K562 (cell line): ENCODE data around the gene MEI4. TPM values are rescaled to one million over a fixed set of nuclear protein-coding genes. Genes with fewer than 3 reads are reported as not detected.

ENCODE experiments used
- ATAC-seq: fragments of 200-7000 bp; cut with Tn5 transposase; 3 replicates; pipeline ENCODE4 v1.9.1; 2020; ENCODE audit warnings: moderate library complexity
- BruUV-seq: library from RNA; stranded (reverse); fragments of 400-500 nt; replicated peaks from 2 replicates; lab custom pipeline; 2021; lab: Mats Ljungman, UMichigan
- CTCF ChIA-PET: fragments of 300-600 bp; formaldehyde crosslinking; extraction: SDS; loops from one replicate; lab custom pipeline; 2021; ENCODE audit warnings: low intra/inter-chr PET ratio; lab: Yijun Ruan, JAX
- POLR2A ChIA-PET: fragments of 300-600, 350-650 bp; sonication (Branson Sonifier 250); formaldehyde crosslinking; extraction: SDS; loops from one replicate; lab custom pipeline; 2021; ENCODE audit warnings: antibody characterized with exemption, inconsistent platforms; lab: Yijun Ruan, JAX
- DNase-seq, 4 experiments: peaks; one replicate each; pipeline versions ENCODE4 v3.0.0 to v3.0.0-alpha.2; 2011 to 2018; ENCODE audit warnings: low spot score in 3 of 4, mixed read lengths in 3 of 4; ENCODE audit errors: extremely low read depth in 1 of 4
- FAIRE-seq: peaks from 2 replicates; lab custom pipeline; 2011; peaks lifted over from hg19 to GRCh38; lab: Jason Lieb, UNC
- H2AFZ ChIP-seq: 2 replicates; pipeline ENCODE4 v1.6.0; 2011; ENCODE audit warnings: low read depth, low read length, control low read depth, inconsistent platforms
- H3K27ac ChIP-seq: fragments of 200-600 bp; 3 replicates; pipeline ENCODE4 v1.8.0; 2011; ENCODE audit warnings: low read depth, mild to moderate bottlenecking, control low read depth, inconsistent platforms, low read length, moderate library complexity, mixed read lengths; ENCODE audit errors: extremely low read depth
- H3K27me3 ChIP-seq, 2 experiments: fragments of 300-600 bp in 1 of 2; 2 replicates in 1 of 2; 3 replicates in 1 of 2; pipeline versions ENCODE4 v1.6.0 to v1.8.0; 2011; ENCODE audit warnings: inconsistent platforms in 2 of 2, low read length in 2 of 2, mild to moderate bottlenecking in 1 of 2, mixed read lengths in 1 of 2, moderate library complexity in 1 of 2; ENCODE audit not compliant: control insufficient read depth in 2 of 2, insufficient read depth in 2 of 2
- H3K36me3 ChIP-seq: fragments of 300-600 bp; 3 replicates; pipeline ENCODE4 v1.8.0; 2011; ENCODE audit warnings: mild to moderate bottlenecking, low read length, inconsistent platforms; ENCODE audit not compliant: control insufficient read depth, insufficient read depth
- H3K4me1 ChIP-seq, 2 experiments: fragments of 200-600 bp in 1 of 2; replicated peaks in 1 of 2; 2 replicates in 1 of 2; 3 replicates in 1 of 2; pipeline versions ENCODE4 v1.5.1 to v1.8.0; 2011; ENCODE audit warnings: inconsistent platforms in 2 of 2, low read length in 2 of 2, mild to moderate bottlenecking in 1 of 2, mixed read lengths in 1 of 2, moderate library complexity in 1 of 2; ENCODE audit not compliant: control insufficient read depth in 2 of 2, insufficient read depth in 2 of 2
- H3K4me2 ChIP-seq: 2 replicates; pipeline ENCODE4 v1.6.1; 2011; ENCODE audit warnings: low read length, control low read depth, inconsistent platforms, mixed read lengths; ENCODE audit not compliant: insufficient read depth
- H3K4me3 ChIP-seq: fragments of 200-600 bp; sonication (generic), shearing (Covaris generic); 2 replicates; pipeline ENCODE4 v1.5.1; 2016; ENCODE audit warnings: control low read depth, inconsistent platforms
- H3K79me2 ChIP-seq: fragments of 200-600 bp; 3 replicates; pipeline ENCODE4 v1.8.0; 2011; ENCODE audit warnings: low read length, inconsistent platforms; ENCODE audit not compliant: control insufficient read depth, insufficient read depth
- H3K9ac ChIP-seq, 2 experiments: 2 replicates each; pipeline versions ENCODE4 v1.6.0 to v1.6.1; 2011; ENCODE audit warnings: low read depth in 2 of 2, low read length in 2 of 2, control low read depth in 1 of 2, inconsistent platforms in 1 of 2, mild to moderate bottlenecking in 1 of 2, mixed read lengths in 1 of 2; ENCODE audit not compliant: insufficient read depth in 1 of 2
- H3K9me1 ChIP-seq: one replicate; pipeline ENCODE4 v1.6.0; 2011; ENCODE audit warnings: inconsistent platforms, mild to moderate bottlenecking, low read length, moderate library complexity; ENCODE audit not compliant: control insufficient read depth, insufficient read depth
- H3K9me3 ChIP-seq: replicated peaks from 2 replicates; pipeline ENCODE4 v1.5.1; 2011; ENCODE audit warnings: low read depth, low read length, inconsistent platforms; ENCODE audit not compliant: control insufficient read depth, insufficient read depth
- H4K20me1 ChIP-seq: replicated peaks from 2 replicates; pipeline ENCODE4 v1.6.1; 2011; ENCODE audit warnings: low read length, inconsistent platforms, mixed read lengths; ENCODE audit not compliant: control insufficient read depth, insufficient read depth
- ADNP ChIP-seq: fragments of 200-800 bp; sonication (Bioruptor generic); IDR thresholded peaks from 2 replicates; pipeline ENCODE4 v1.6.1; 2016; ENCODE audit warnings: missing genetic modification characterization, missing compliant biosample characterization
- CBFA2T3 ChIP-seq: fragments of 450-650 bp; IDR thresholded peaks from 2 replicates; pipeline ENCODE4 v1.6.1; 2017
- CBX8 ChIP-seq: fragments of 200-600 bp; sonication (generic); IDR thresholded peaks from 2 replicates; pipeline ENCODE4 v1.6.1; 2012; ENCODE audit warnings: borderline replicate concordance, mixed run types, low read depth, mild to moderate bottlenecking, moderate library complexity, mixed read lengths, low read length, control low read depth, inconsistent platforms; ENCODE audit not compliant: poor library complexity, severe bottlenecking; ENCODE audit errors: extremely low read depth
- DMBX1 ChIP-seq: fragments of 250-450 bp; sonication (Bioruptor Pico); IDR thresholded peaks from 2 replicates; pipeline ENCODE4 v1.8.0; 2022; ENCODE audit warnings: inconsistent platforms, mild to moderate bottlenecking, moderate library complexity, borderline replicate concordance
- KDM2B ChIP-seq: fragments of 250-450 bp; sonication (Bioruptor Pico); IDR thresholded peaks from 2 replicates; pipeline ENCODE4 v1.8.0; 2021; ENCODE audit warnings: mild to moderate bottlenecking, moderate library complexity
- KLF6 ChIP-seq: fragments of 250-450 bp; sonication (Bioruptor Pico); IDR thresholded peaks from 2 replicates; pipeline ENCODE4 v1.4.0; 2020; ENCODE audit warnings: mild to moderate bottlenecking, moderate library complexity, borderline replicate concordance
- PRMT5 ChIP-seq: sonication (generic); formaldehyde crosslinking; IDR thresholded peaks from 2 replicates; pipeline ENCODE4 v1.5.0; 2020; ENCODE audit warnings: missing genetic modification reagents
- SAFB2 ChIP-seq: fragments of 200-400 bp; formaldehyde crosslinking; IDR thresholded peaks from 2 replicates; pipeline ENCODE4 v1.6.1; 2018; ENCODE audit warnings: borderline replicate concordance, low read length, low read depth, moderate library complexity; ENCODE audit not compliant: severe bottlenecking
- TAF7 ChIP-seq: fragments of 450-650 bp; IDR thresholded peaks from 2 replicates; pipeline ENCODE4 v1.6.1; 2016; ENCODE audit warnings: missing genetic modification characterization, missing compliant biosample characterization
- TARDBP ChIP-seq: fragments of 450-650 bp; IDR thresholded peaks from 2 replicates; pipeline ENCODE4 v1.6.1; 2016
- WGBS: fragments of 100-300 bp; shearing (Covaris generic); methylation state at CpG from one replicate; pipeline ENCODE4 v1.1.6; 2016; ENCODE audit warnings: low coverage, mixed read lengths; ENCODE audit not compliant: insufficient coverage; ENCODE audit errors: missing lambda C conversion rate; 5-methylcytosine and 5-hydroxymethylcytosine counted together
- in situ Hi-C: fragments of 300-500 bp; cut with MboI; formaldehyde crosslinking; loops from 4 replicates; pipeline ENCODE4 v1.15.0; 2018; ENCODE audit warnings: inconsistent platforms, mixed read lengths
- intact Hi-C: fragments of 100-400 bp; cut with micrococcal nuclease; formaldehyde crosslinking; loops from 2 replicates; pipeline ENCODE4 v1.14.2; 2022
- polyA plus RNA-seq, 8 experiments: library from polyadenylated mRNA; depleted of rRNA in 4 of 8; stranded (reverse) in 5 of 8; unstranded in 3 of 8; fragments of >200 nt; fragmentation: Nextera tagmentation in 2 of 8; fragmentation: Illumina TruSeq in 1 of 8; extraction: Ambion mirVana in 2 of 8; extraction: Trizol in 1 of 8; gene quantifications; 2 replicates each; pipeline versions ENCODE4 v1.2.1 to v1.2.3, GENCODE V29; 2011 to 2014; ENCODE audit warnings: inconsistent platforms in 1 of 8, missing spikeins in 1 of 8
- total RNA-seq, 7 experiments: library from RNA; depleted of rRNA in 6 of 7; stranded (reverse); fragments of >200 nt in 6 of 7; fragmentation: Illumina TruSeq in 2 of 7; extraction: Trizol in 2 of 7; gene quantifications; 2 replicates each; pipeline versions ENCODE4 v1.2.1 to v1.2.3, GENCODE V29; 2011 to 2021; ENCODE audit warnings: low replicate concordance in 1 of 7
- TF ChIP-seq, protein P1 (sequence below): sonication (generic); IDR thresholded peaks from 2 replicates; pipeline ENCODE4 v1.6.1; 2016
- TF ChIP-seq, protein P2 (sequence below), 2 experiments: fragments of 450-650 bp in 1 of 2; IDR thresholded peaks; 2 replicates each; pipeline ENCODE4 v1.6.1; 2011 to 2017; ENCODE audit warnings: low read depth in 2 of 2, antibody characterized with exemption in 1 of 2, borderline replicate concordance in 1 of 2, low read length in 1 of 2, mild to moderate bottlenecking in 1 of 2, mixed read lengths in 1 of 2; ENCODE audit not compliant: control insufficient read depth in 1 of 2

The MEI4 gene
- total and polyA plus RNA-seq, 9 of the 15 experiments (the other 6 are each of a cell fraction or from before 2014, with no cell fraction given), result not detected

DNA sequence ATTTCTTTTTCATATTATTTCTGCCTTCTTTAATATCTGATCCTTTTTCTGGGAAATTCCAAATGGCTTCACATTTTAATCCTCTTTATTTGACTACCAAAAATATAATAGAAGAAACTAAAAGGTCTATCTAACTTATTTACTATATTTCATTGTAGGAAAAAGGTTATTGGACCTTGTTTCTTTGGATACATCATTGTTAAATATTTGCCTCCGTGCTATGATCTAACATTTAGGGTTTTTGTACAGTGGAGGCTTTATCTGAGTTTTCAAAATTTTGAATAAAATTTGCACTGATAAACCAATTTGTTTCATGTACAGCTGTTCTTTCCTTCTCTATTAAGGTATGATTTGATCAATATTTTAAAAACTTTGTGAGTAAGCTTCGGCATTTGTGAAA lies 109.5 kb downstream of the MEI4 start:
- Histone ChIP-seq H3K9me3 (no peaks in the 10 kb centered on the region), H3K9me1 (no peaks in the 10 kb centered on the region), H3K4me2 (no peak overlapping the region), H3K36me3 (no peaks in the 10 kb centered on the region), H3K4me1 (no peaks in the 10 kb centered on the region), H2AFZ (no peak overlapping the region), H3K79me2 (no peaks in the 10 kb centered on the region), H4K20me1 (no peaks in the 10 kb centered on the region), H3K27me3 (no peaks in the 10 kb centered on the region), H3K9ac (no peak overlapping the region), H3K4me3 (no peak overlapping the region), H3K27ac (no peak overlapping the region)
- intact Hi-C loops (no loop called here), in situ Hi-C loops (no loop called here)
- WGBS, result 3% methylated on average over 2 of the region's 2 CpGs
- no TSS peak for BruUV-seq
- FAIRE-seq (no peak), ATAC-seq (no peak), DNase-seq (no peak)
- CTCF ChIA-PET, result no interaction called here
- POLR2A ChIA-PET, result no interaction called here
- TF ChIP-seq CBFA2T3 (no peak), KLF6 (CRISPR knock-in tag) (no peak), KDM2B (CRISPR knock-in tag) (no peak), TARDBP (no peak), TAF7 (tag) (no peak), DMBX1 (CRISPR knock-in tag) (no peak), ADNP (tag) (no peak), CBX8 (no peak), PRMT5 (CRISPR knock-in tag) (no peak), SAFB2 (no peak)
- TF ChIP-seq, protein P1, sequence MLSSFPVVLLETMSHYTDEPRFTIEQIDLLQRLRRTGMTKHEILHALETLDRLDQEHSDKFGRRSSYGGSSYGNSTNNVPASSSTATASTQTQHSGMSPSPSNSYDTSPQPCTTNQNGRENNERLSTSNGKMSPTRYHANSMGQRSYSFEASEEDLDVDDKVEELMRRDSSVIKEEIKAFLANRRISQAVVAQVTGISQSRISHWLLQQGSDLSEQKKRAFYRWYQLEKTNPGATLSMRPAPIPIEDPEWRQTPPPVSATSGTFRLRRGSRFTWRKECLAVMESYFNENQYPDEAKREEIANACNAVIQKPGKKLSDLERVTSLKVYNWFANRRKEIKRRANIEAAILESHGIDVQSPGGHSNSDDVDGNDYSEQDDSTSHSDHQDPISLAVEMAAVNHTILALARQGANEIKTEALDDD, result no peak
- TF ChIP-seq, protein P2, sequence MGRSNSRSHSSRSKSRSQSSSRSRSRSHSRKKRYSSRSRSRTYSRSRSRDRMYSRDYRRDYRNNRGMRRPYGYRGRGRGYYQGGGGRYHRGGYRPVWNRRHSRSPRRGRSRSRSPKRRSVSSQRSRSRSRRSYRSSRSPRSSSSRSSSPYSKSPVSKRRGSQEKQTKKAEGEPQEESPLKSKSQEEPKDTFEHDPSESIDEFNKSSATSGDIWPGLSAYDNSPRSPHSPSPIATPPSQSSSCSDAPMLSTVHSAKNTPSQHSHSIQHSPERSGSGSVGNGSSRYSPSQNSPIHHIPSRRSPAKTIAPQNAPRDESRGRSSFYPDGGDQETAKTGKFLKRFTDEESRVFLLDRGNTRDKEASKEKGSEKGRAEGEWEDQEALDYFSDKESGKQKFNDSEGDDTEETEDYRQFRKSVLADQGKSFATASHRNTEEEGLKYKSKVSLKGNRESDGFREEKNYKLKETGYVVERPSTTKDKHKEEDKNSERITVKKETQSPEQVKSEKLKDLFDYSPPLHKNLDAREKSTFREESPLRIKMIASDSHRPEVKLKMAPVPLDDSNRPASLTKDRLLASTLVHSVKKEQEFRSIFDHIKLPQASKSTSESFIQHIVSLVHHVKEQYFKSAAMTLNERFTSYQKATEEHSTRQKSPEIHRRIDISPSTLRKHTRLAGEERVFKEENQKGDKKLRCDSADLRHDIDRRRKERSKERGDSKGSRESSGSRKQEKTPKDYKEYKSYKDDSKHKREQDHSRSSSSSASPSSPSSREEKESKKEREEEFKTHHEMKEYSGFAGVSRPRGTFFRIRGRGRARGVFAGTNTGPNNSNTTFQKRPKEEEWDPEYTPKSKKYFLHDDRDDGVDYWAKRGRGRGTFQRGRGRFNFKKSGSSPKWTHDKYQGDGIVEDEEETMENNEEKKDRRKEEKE (IDR thresholded peaks at IDR 0.05; ENCODE audit: borderline replicate concordance in 1 of 2, control insufficient read depth in 1 of 2, low read depth in 2 of 2, low read length in 1 of 2), result no peak
